ENCODE data around the gene ASTL.

The ASTL gene

GRCh38 chr2:96123936-96124335 is 14.4 kb downstream of the ASTL start:
- H3K27ac ChIP-seq (ENCODE audit: low read length) = no peak overlapping the region
- H3K27me3 ChIP-seq (replicated peaks; ENCODE audit: insufficient read depth, low read length) = peaks cover 71% of the 10 kb centered on the region
- H3K9me3 ChIP-seq (replicated peaks; ENCODE audit: insufficient read depth, low read length) = no peaks in the 10 kb centered on the region
- H3K4me1 ChIP-seq (ENCODE audit: low read length) = peaks cover 3% of the 10 kb centered on the region; the same call in 1 of the 2 replicates
- no peak overlapping the region for H3K4me3 ChIP-seq (ENCODE audit: low read length)
- no peak for DNase-seq
- H3K36me3 ChIP-seq (replicated peaks; ENCODE audit: insufficient read depth, low read length) = no peaks in the 10 kb centered on the region
- no peaks in the 10 kb centered on the region for H3F3A ChIP-seq (ENCODE audit: insufficient read depth, low read length)
- H3K4me2 ChIP-seq (ENCODE audit: low read depth, low read length) = no peak overlapping the region
- no peak overlapping the region for H2AFZ ChIP-seq (ENCODE audit: low read length)
- no peaks in the 10 kb centered on the region for H3K9me2 ChIP-seq (replicated peaks; ENCODE audit: insufficient read depth, low read length)
- H3K9ac ChIP-seq (ENCODE audit: low read length) = no peak overlapping the region
- no peaks in the 10 kb centered on the region for H3K79me2 ChIP-seq (ENCODE audit: low read length)
- H4K20me1 ChIP-seq (ENCODE audit: insufficient read depth, low read length) = no peaks in the 10 kb centered on the region
- no peak for TF ChIP-seq CTCF (IDR thresholded peaks at IDR 0.05; ENCODE audit: low read length)
- TF ChIP-seq EZH2 (optimal IDR thresholded peaks at IDR 0.05; ENCODE audit: low read depth, low read length) = no peak
- no peak for TF ChIP-seq EZH2phosphoT487 (IDR thresholded peaks at IDR 0.05; ENCODE audit: low read length)

GRCh38 chr2:96123290-96123689 is 15.0 kb downstream of the ASTL start:
- Histone ChIP-seq H3K27ac (ENCODE audit: low read length) (no peak overlapping the region), H3K9ac (ENCODE audit: low read length) (no peak overlapping the region), H4K20me1 (ENCODE audit: insufficient read depth, low read length) (no peaks in the 10 kb centered on the region), H3K27me3 (replicated peaks; ENCODE audit: insufficient read depth, low read length) (peaks cover 78% of the 10 kb centered on the region), H3K4me1 (ENCODE audit: low read length) (peaks cover under 1% of the 10 kb centered on the region; the same call in 1 of the 2 replicates), H3K79me2 (ENCODE audit: low read length) (no peaks in the 10 kb centered on the region), H3K36me3 (replicated peaks; ENCODE audit: insufficient read depth, low read length) (no peaks in the 10 kb centered on the region), H3K9me3 (replicated peaks; ENCODE audit: insufficient read depth, low read length) (no peaks in the 10 kb centered on the region), H3K9me2 (replicated peaks; ENCODE audit: insufficient read depth, low read length) (no peaks in the 10 kb centered on the region), H2AFZ (ENCODE audit: low read length) (no peak overlapping the region), H3K4me2 (ENCODE audit: low read depth, low read length) (no peak overlapping the region), H3F3A (ENCODE audit: insufficient read depth, low read length) (no peaks in the 10 kb centered on the region), H3K4me3 (ENCODE audit: low read length) (no peak overlapping the region)
- DNase-seq = no peak
- no peak for TF ChIP-seq EZH2phosphoT487 (IDR thresholded peaks at IDR 0.05; ENCODE audit: low read length)
- TF ChIP-seq EZH2 (optimal IDR thresholded peaks at IDR 0.05; ENCODE audit: low read depth, low read length) = no peak
- no peak for TF ChIP-seq CTCF (IDR thresholded peaks at IDR 0.05; ENCODE audit: low read length)

GRCh38 chr2:96122391-96122790 is 15.9 kb downstream of the ASTL start:
- no peaks in the 10 kb centered on the region for H3K36me3 ChIP-seq (replicated peaks; ENCODE audit: insufficient read depth, low read length)
- no peaks in the 10 kb centered on the region for H3K9me2 ChIP-seq (replicated peaks; ENCODE audit: insufficient read depth, low read length)
- no peak for DNase-seq
- H3K4me2 ChIP-seq (ENCODE audit: low read depth, low read length) = no peak overlapping the region
- H3K9ac ChIP-seq (ENCODE audit: low read length) = no peak overlapping the region
- H3K9me3 ChIP-seq (replicated peaks; ENCODE audit: insufficient read depth, low read length) = no peaks in the 10 kb centered on the region
- TF ChIP-seq EZH2phosphoT487 (IDR thresholded peaks at IDR 0.05; ENCODE audit: low read length) = no peak
- TF ChIP-seq CTCF (IDR thresholded peaks at IDR 0.05; ENCODE audit: low read length) = no peak
- TF ChIP-seq EZH2 (optimal IDR thresholded peaks at IDR 0.05; ENCODE audit: low read depth, low read length) = no peak
- no peak overlapping the region for H3K27ac ChIP-seq (ENCODE audit: low read length)
- H3K79me2 ChIP-seq (ENCODE audit: low read length) = no peaks in the 10 kb centered on the region
- H3K4me3 ChIP-seq (ENCODE audit: low read length) = no peak overlapping the region
- no peaks in the 10 kb centered on the region for H4K20me1 ChIP-seq (ENCODE audit: insufficient read depth, low read length)
- H2AFZ ChIP-seq (ENCODE audit: low read length) = no peak overlapping the region
- H3F3A ChIP-seq (ENCODE audit: insufficient read depth, low read length) = no peaks in the 10 kb centered on the region
- peaks cover 84% of the 10 kb centered on the region for H3K27me3 ChIP-seq (replicated peaks; ENCODE audit: insufficient read depth, low read length)
- H3K4me1 ChIP-seq (ENCODE audit: low read length) = 0 out of 2 replicates have a peak, but pooled peaks cover under 1% of the 10 kb centered on the region
